Right cardiac atrium (tissue), 5 donors: ENCODE measurements around the gene CXXC1. TPM values are rescaled to one million over a fixed set of nuclear protein-coding genes. Genes with fewer than 3 reads are reported as not detected.
A peak's percentile ranks its signal among the peaks of the same experiment; 100 is the strongest.

Experiments used
- ATAC-seq, 2 donors: fragments of 200-7000 bp; cut with Tn5 transposase; one replicate each; pipeline versions ENCODE4 v1.8.0 to v1.9.1; 2020; ENCODE audit warnings: moderate library complexity in 2 of 2, mild to moderate bottlenecking in 1 of 2
- DNase-seq, 3 donors: peaks; one replicate each; pipeline ENCODE4 v3.0.0-alpha.2; 2020
- H3K27ac ChIP-seq: one replicate; pipeline ENCODE4 v1.5.1; 2013; ENCODE audit warnings: mild to moderate bottlenecking, low read length, control low read depth, moderate library complexity
- H3K27me3 ChIP-seq: one replicate; pipeline ENCODE4 v1.6.1; 2013; ENCODE audit not compliant: control insufficient read depth, insufficient read depth
- H3K4me1 ChIP-seq: one replicate; pipeline ENCODE4 v1.6.1; 2013; ENCODE audit warnings: low read length; ENCODE audit not compliant: control insufficient read depth, insufficient read depth
- H3K4me3 ChIP-seq: one replicate; pipeline ENCODE4 v1.5.1; 2013; ENCODE audit warnings: low read length, control low read depth
- H3K9me3 ChIP-seq: one replicate; pipeline ENCODE4 v1.6.1; 2013; ENCODE audit warnings: low read length; ENCODE audit not compliant: control insufficient read depth
- WGBS: extraction: QIAGEN DNeasy Blood & Tissue Kit; methylation state at CpG from one replicate; pipeline ENCODE4 v1.1.7; 2013; 5-methylcytosine and 5-hydroxymethylcytosine counted together
- intact Hi-C, 4 donors: fragments of 100-400 bp; cut with DNase I; formaldehyde crosslinking; loops; one replicate each; pipeline versions ENCODE4 v1.11.0 to v1.14.0; 2022 to 2023
- long read RNA-seq, 4 donors: library from polyadenylated mRNA; unstranded; transcript quantifications; one replicate each; pipeline ENCODE4 v2.0.0, GENCODE V29; 2020 to 2021
- polyA plus RNA-seq: library from polyadenylated mRNA; stranded (reverse); fragments of 200-250 nt; gene quantifications from one replicate; pipeline ENCODE4 v1.2.3, GENCODE V29; 2013
- total RNA-seq, 4 donors: library from RNA; stranded (reverse); fragmentation: NEBNext Ultra II Directional; extraction: Animal tissue kit (Norgen Biotek cat#: 25700); gene quantifications; one replicate each; pipeline ENCODE4 v1.2.1, GENCODE V29; 2021
- donor health status: healthy with polysubstance abuse.
- donor health status: DM: no; HTN: yes; CAD: no.
- donor health status: DM: no; HTN: no; CAD: no.
- donor health status: DM: no; HTN: yes; CAD: no; lungs with severe emphysema.
- donor health status: DM: yes; HTN: yes; CAD: no.

The CXXC1 gene
- total RNA-seq (10 to 100 TPM; 31.9 to 52.3 (median 42.1) TPM), polyA plus RNA-seq (34.2 TPM)
- long read RNA-seq, donor 1, transcript CXXC1-201 (15 exons, 2,936 nt) = major isoform, 45 of 84 reads
- long read RNA-seq, donor 1, partial matches to known transcripts = 10 of 84 reads
- long read RNA-seq, donor 1, other reads (novel, unspliced or antisense) = 24 of 84 reads
- long read RNA-seq, donor 2, transcript CXXC1-201 (15 exons, 2,936 nt) = major isoform, 26 of 56 reads
- long read RNA-seq, donor 2, partial matches to known transcripts = 6 of 56 reads
- long read RNA-seq, donor 2, other reads (novel, unspliced or antisense) = 19 of 56 reads
- long read RNA-seq, donor 3, transcript CXXC1-201 (15 exons, 2,936 nt) = major isoform, 64 of 113 reads
- long read RNA-seq, donor 3, partial matches to known transcripts = 14 of 113 reads
- long read RNA-seq, donor 3, other reads (novel, unspliced or antisense) = 31 of 113 reads
- long read RNA-seq, donor 4, transcript CXXC1-201 (15 exons, 2,936 nt) = major isoform, 14 of 28 reads
- long read RNA-seq, donor 4, partial matches to known transcripts = 3 of 28 reads
- long read RNA-seq, donor 4, other reads (novel, unspliced or antisense) = 9 of 28 reads

GRCh38 chr18:50287441-50288347 is at the start of gene CXXC1:
CXXC1 (minus strand) TSS chr18:50287692; CDS start chr18:50287589, 103 bp downstream.
- H3K9me3 ChIP-seq = no peaks in the 10 kb centered on the region
- DNase-seq = peak; percentile 98 to 99 (median 99)
- under 1% methylated on average over 76 of the region's 76 CpGs for WGBS
- no peaks in the 10 kb centered on the region for H3K27me3 ChIP-seq
- intact Hi-C loops = no loop called here
- H3K4me3 ChIP-seq = peak within 1 kb of the TSS; percentile 69
- peak within 1 kb of the TSS; percentile 96 for H3K27ac ChIP-seq
- H3K4me1 ChIP-seq = no peaks in the 10 kb centered on the region
- ATAC-seq = peak; percentile 96 to 98

- no peak for DNase-seq
- intact Hi-C loops = no loop called here
- no peak overlapping the region for H3K27ac ChIP-seq
- H3K4me3 ChIP-seq = no peak overlapping the region
- ATAC-seq = no peak
- H3K4me1 ChIP-seq = no peaks in the 10 kb centered on the region
- H3K27me3 ChIP-seq = no peaks in the 10 kb centered on the region
- WGBS = 85% methylated on average over 7 of the region's 7 CpGs
- H3K9me3 ChIP-seq = no peaks in the 10 kb centered on the region
These were observed 47.2 kb upstream of the CXXC1 start for GRCh38 chr18:50334546-50335152.

- DNase-seq = no peak
- Histone ChIP-seq H3K4me1 (no peaks in the 10 kb centered on the region), H3K9me3 (no peaks in the 10 kb centered on the region), H3K4me3 (no peak overlapping the region), H3K27me3 (no peaks in the 10 kb centered on the region), H3K27ac (no peak overlapping the region)
- intact Hi-C loops = no loop called here
- ATAC-seq = no peak
- WGBS = 69% methylated on average over 1 of the region's 1 CpG
These were observed 44.2 kb upstream of the CXXC1 start for GRCh38 chr18:50331691-50332090.

GRCh38 chr18:50330176-50330575 is 42.7 kb upstream of the CXXC1 start:
- Histone ChIP-seq H3K9me3 (no peaks in the 10 kb centered on the region), H3K27ac (no peak overlapping the region), H3K4me1 (no peaks in the 10 kb centered on the region), H3K27me3 (no peaks in the 10 kb centered on the region), H3K4me3 (no peak overlapping the region)
- intact Hi-C loops = no loop called here
- no peak for ATAC-seq
- DNase-seq = no peak

- ATAC-seq = no peak
These were observed 40.5 kb upstream of the CXXC1 start for GRCh38 chr18:50327983-50328382.

GRCh38 chr18:50320719-50321118 is 33.2 kb upstream of the CXXC1 start:
- ATAC-seq (no peak), DNase-seq (no peak)
- Histone ChIP-seq H3K9me3 (no peaks in the 10 kb centered on the region), H3K4me3 (no peak overlapping the region), H3K27me3 (peaks cover 2% of the 10 kb centered on the region), H3K27ac (no peak overlapping the region), H3K4me1 (no peaks in the 10 kb centered on the region)
- intact Hi-C loops = no loop called here
- WGBS = 71% methylated on average over 5 of the region's 5 CpGs

More at GRCh38 chr18:50327983-50328382, 40.5 kb upstream of the CXXC1 start:
- intact Hi-C loops = no loop called here
- no peaks in the 10 kb centered on the region for H3K27me3 ChIP-seq
- H3K4me1 ChIP-seq = no peaks in the 10 kb centered on the region
- no peak overlapping the region for H3K4me3 ChIP-seq
- H3K27ac ChIP-seq = no peak overlapping the region
- H3K9me3 ChIP-seq = no peaks in the 10 kb centered on the region
- DNase-seq = no peak
- 78% methylated on average over 3 of the region's 3 CpGs for WGBS

GRCh38 chr18:50315100-50315871 is 27.8 kb upstream of the CXXC1 start:
- intact Hi-C loops = no loop called here
- Histone ChIP-seq H3K4me1 (no peaks in the 10 kb centered on the region), H3K9me3 (no peaks in the 10 kb centered on the region), H3K27ac (no peak overlapping the region), H3K27me3 (peaks cover 2% of the 10 kb centered on the region), H3K4me3 (no peak overlapping the region)
- WGBS = 56% methylated on average over 5 of the region's 5 CpGs
- DNase-seq = no peak
- no peak for ATAC-seq

- intact Hi-C loops = no loop called here
- H3K4me3 ChIP-seq = no peak overlapping the region
- no peaks in the 10 kb centered on the region for H3K4me1 ChIP-seq
- peaks cover 2% of the 10 kb centered on the region for H3K27me3 ChIP-seq
- no peak for ATAC-seq
- DNase-seq = no peak
- H3K9me3 ChIP-seq = no peaks in the 10 kb centered on the region
- no peak overlapping the region for H3K27ac ChIP-seq
- 48% methylated on average over 2 of the region's 2 CpGs for WGBS
These were observed 26.5 kb upstream of the CXXC1 start for GRCh38 chr18:50313873-50314460.

- 73% methylated on average over 2 of the region's 2 CpGs for WGBS
- no peak overlapping the region for H3K27ac ChIP-seq
- DNase-seq (no peak), ATAC-seq (no peak)
- peaks cover 2% of the 10 kb centered on the region for H3K27me3 ChIP-seq
- H3K9me3 ChIP-seq = no peaks in the 10 kb centered on the region
- intact Hi-C loops = no loop called here
- no peak overlapping the region for H3K4me3 ChIP-seq
- no peaks in the 10 kb centered on the region for H3K4me1 ChIP-seq
These were observed 25.6 kb upstream of the CXXC1 start for GRCh38 chr18:50313031-50313607.
